Activated CD8-positive, alpha-beta memory T cell treated with anti-CD3 and anti-CD28 coated beads for 48 hours (primary cell): Measurements from ENCODE around the gene ARHGAP22.

Experiments
- DNase-seq, 3 experiments: peaks; one replicate each; pipeline ENCODE4 v3.0.0-alpha.2; 2020; ENCODE audit warnings: low read depth in 2 of 3, low spot score in 2 of 3

Gene ARHGAP22

DNA sequence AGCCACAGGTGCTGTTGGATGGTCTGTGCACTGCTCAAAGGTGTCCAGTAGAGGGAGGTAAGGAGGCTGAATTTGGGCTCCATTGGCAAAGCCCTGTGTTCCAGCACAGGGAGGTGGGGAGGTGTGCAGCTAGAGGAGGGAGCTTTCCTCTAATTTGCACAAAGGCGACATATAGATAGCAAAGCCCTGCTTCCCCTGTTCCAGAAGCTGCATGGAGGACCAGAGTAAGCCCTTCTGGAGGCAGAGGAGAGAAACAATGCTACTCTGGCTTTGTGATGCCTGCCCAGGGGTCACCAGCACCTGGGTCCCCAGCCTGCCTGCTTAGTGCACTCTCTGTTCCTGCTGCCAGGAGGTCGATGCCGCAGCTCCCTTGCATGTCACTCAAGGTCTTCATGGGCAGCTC is 3.4 kb upstream of the ARHGAP22 start:
- DNase-seq, result peak in 1 of 3 experiments; percentile 11

GRCh38 chr10:48607356-48608278 is 2.7 kb upstream of the ARHGAP22 start:
- DNase-seq, result no peak

DNA sequence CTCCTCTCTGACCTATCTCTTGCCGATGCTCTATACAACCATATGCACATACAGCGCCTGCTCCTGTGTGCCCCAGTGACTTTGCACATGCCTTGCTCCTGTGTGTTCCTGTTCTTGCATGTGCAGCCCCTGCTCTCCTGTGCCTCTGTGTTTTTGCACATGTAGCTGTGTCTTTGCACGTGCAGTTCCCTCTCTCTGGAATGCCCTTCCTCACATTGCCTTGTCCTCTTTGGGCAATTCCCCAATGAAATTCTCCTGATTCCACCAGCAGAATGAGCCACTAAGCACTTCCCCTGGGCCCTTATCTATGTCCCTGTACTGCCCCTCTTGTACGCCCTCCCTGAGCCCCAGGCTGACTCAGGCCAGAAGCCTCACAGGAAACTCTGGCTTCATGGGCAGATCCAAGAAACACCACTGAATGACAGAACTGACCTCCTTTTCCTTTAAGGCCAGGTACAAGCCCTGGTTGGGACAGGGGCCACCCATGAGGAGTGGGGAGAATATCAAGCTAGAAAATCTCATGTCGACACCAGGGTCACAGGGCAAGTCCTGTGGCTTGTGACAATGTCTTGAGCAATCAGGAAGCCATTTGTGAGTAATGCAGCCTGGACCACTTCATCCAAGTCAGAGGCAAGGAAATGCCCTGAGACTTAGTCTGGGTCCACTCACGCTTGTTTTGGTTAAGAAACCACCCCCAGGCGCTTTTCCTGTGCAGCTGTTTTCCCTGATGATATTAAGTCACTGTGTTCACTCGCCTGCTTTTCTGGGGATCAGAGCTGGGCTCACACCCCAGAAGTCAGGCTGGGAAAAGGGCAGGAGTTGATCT is 1.9 kb upstream of the ARHGAP22 start:
- DNase-seq, result no peak

DNA sequence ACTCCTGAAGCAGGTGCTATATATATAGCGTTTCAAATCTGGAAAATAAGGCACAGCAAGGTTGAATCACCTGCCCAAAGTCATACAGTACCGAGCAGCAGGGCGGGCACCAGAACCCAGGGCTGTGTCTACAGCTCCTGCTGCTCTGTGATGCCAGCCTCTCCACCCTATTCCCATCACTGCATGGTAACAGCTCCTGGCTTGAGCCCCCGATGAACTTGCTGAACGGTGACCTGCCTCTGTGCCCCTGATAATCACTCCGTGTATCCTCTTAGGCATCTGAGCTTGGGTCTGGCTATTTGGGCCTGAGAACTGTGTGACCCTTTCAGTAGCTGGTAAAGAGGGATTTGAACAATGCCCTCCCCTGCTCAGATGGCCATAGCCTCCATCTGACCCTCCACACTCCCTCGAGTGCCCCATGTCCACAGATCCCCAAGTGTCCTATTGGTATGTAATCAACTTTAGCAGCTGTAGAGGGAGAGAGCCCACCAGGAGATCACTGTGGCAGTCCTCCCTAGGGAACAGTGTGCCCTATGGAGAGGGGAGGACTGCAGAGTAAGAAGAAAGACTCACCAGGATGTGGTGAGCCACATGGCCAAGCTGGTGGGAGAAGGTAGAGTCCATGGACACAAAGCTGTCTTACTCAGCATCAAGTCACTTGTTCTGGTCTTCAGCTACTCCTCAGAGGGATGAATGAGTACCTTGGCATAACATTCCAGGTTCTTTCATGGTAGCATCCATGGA is 1.1 kb upstream of the ARHGAP22 start:
- no peak for DNase-seq

DNA sequence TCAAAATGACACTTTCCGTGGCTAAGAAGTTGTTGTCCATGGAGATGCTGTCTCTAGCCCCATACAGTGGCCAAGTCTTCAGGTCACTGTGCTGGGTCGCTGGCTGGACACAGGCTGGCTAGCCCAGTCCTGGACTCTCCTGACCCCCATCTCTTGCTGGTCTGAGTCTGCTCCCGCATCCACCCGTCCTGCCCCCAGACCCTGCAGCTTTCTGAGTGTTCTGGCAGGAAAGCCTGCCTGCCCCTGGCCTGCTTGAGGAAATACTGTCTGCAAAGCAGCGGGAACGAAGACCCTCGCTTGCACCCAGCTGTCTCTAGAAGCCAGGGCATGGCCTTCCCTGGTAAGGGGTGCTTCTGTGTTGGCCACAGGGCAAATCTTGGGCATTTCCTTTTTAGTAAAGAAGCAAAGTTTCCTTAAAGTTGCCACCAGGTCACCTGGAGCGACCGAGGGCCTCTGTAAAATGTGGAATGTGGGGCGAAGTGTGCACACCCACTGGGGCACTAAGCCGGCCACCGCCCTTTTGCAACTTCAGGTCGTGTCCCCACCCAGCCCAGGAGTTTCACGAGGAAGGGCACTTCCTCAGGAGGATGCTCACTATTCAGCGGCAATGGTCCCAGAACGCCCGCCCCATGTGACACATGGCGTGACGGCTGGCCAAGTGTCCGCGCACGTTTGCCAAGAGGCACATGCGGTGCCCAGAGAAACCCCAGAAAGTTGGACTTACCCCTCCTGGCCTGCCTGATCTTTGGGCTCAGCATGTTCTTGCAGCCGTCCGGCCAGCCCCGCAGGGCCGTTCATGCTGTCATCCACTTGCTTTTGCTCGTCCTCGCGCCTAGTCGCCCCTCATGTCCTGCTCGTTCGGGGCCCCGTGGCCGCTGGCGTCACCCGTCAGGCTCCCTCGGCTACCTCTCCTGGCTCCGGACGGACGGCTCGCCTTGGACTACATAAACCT is 558 bp downstream of the ARHGAP22 start:
- no peak for DNase-seq

DNA sequence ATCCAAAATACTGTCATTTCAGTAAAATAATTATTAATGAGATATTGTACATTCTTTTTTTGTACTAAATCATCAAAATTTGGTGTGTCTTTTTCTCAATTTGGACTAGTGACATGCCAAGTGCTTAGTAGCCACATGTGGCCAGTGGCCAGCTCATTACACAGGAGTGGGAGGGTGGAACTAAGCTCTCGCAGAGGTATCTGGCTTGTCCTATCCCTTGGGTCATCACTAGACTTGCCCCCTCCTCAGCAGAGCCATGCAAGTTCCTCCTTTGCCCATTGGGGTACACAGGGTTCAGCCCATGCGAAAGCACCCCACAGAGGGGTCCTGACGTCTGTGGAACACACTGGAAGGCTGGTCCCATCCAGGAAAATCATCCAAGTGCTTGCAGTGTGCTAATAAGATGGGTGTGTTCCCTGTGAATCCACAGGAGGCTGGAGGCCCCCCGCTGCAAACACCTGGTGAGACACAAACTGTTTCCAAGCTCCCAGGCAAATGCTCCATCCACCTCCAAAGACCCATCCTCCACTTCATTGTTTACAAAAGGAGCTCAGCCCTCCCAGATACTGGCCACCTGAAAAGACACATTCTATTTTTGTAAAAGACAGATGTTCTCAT is 1.3 kb downstream of the ARHGAP22 start:
- no peak for DNase-seq

- no peak for DNase-seq
Observed at GRCh38 chr10:48602401-48603135, 2.3 kb downstream of the ARHGAP22 start.

GRCh38 chr10:48601789-48602188 is 3.1 kb downstream of the ARHGAP22 start:
- no peak for DNase-seq

GRCh38 chr10:48600645-48601505 is 4.0 kb downstream of the ARHGAP22 start:
- no peak for DNase-seq

DNA sequence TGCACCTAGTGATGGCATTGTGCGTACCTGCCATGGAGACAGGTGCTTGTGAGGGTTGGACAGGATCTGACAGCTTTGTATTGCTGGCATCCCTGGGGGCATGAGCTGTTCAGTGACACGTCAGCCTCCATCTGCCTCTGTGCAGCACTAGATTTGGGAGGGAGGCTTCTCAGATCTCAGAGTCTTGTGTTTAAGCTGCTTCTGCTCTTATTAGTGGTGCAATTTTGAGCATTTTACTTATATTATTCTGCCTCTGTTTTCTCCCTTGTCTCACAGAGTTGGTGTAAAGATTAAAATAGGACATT is 5.1 kb downstream of the ARHGAP22 start:
- no peak for DNase-seq

DNA sequence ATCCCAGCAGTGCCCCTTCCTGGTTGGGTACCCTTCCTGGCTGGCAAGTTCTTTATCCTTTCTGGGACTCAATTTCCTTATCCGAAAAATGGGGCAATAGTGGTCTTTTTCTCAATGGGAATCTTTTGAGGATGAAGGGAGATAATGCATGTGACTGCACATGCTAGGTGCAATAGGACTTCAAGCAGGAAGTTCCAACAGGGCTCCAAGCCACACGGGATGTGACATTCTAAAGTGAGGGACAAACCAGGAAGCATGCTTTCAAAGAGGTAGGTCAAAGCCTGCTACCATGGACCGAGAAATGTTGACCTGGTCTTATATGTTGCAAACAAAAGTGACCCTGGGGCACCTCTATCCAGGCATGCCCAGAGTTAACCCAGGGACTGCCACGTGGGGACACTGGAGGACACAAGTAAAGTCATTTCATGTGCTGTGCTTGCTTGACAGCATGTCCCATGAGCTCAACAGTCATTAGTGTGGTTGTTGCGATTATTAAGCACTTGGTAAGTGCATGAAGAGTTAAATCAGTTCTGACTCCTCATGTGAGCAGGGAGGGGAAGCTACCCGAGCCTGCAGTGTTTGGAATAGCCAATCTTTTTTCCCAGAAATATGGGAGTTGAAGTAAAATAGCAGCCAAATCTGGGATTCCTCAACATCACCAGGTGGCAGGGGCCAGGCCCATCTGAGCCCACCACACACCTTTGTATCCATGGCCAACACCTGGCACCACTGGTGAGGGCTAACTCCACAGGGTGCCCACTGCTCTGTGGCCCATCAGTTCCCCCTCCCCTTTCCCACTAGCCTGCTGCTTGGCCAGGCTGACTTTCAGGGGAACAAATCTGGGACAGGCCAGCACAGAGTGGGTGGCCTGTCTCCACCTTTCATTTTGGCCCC is 5.7 kb downstream of the ARHGAP22 start:
- no peak for DNase-seq

DNA sequence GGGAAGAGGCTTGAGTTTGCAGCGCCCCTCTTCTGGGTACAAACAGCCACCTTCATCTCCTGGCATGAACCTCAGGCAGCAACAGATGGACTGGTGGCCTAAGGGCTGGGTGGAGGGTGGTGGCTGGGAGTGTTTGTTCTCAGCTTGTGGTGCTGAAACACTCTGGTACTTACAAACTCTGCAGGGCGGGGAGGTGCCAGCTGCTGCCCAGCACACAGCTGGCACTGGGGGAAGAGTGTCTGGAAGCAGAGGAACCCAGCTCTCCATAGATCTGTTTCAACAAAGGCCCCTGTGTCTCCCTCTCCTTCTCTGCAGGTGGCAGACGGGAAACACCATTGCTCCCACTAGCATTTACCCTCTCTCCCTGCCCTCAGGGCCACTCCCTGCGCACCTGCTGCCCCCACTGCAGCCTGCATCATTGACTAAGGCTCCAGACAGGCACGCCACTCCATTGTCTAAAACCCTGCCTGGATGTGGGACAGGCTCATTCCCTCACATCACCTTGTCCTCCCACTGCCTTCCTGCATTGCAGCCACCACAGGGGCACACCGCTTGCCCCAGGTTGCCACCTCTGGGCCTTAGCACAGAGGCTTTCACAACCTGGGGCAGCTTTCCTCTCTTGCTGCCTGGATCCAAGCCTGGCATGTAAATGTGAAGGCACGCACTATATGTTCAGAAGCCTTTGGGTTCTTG is 6.5 kb downstream of the ARHGAP22 start:
- no peak for DNase-seq

DNA sequence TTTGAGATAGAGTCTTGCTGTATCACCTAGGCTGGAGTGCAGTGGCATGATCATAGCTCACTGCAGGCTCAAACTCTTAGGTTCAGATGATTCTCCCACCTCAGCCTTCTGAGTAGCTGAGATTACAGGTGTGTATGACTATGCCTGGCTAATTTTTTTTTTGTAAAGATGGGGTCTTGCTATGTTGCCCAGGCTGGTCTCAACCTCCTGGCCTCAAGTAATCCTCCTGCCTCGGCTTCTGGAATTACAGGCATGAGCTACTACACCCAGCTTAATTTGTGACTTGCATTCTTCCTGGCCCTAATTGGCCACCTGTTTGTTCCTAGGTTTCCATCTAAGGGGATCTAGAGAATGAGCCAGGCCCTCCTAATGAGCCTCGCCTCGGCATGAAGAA is 9.3 kb downstream of the ARHGAP22 start:
- no peak for DNase-seq

DNA sequence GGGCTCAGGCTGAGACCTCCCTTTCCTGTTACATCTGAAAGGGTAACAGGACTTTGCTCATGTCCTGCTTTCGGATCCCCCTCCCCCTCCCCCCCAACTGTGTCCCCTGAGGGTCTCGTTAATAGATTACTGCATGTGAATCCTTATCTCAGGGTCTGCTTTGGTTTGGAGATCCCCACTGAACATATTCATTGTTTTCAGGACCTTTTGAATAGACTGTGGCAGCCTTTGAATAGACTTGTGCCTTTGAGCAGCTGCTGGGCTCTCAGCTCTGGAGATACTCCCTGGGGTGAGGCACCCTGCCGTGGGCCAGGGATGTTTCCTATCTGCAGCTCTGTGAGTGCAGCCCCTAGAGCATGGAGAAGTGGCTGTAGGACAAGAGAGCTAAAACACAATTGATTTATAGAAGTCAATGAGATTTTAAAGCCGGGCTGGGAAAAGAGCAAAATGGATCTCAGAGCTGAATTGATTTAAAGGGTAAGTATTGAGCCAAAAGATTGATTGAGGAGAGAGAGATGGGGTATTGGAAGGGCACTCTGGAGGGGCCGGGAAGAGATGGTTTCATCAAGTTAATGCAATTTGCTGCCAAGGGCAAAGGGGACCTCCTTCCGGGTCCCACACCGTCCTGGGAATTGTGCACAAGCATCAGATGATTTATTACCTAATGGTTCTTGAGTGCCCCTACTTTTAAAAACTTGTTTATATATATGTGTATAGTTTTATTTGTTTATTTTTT is 9.9 kb downstream of the ARHGAP22 start:
- no peak for DNase-seq

GRCh38 chr10:48594371-48594770 is 10.5 kb downstream of the ARHGAP22 start:
- DNase-seq, result no peak

GRCh38 chr10:48592346-48592745 is 12.5 kb downstream of the ARHGAP22 start:
- DNase-seq, result no peak
